Activated T-cell treated with anti-CD3 and anti-CD28 coated beads, Interleukin-2, amount 50 U/mL, for 1 hour (primary cell): Measurements from ENCODE around the gene CCDC92B.
"Not testable (repeated sequence)": the region's sequence is repeated elsewhere in the genome, so short reads cannot be mapped to it uniquely, and the experiment has no call there.

Experiments used
- DNase-seq: peaks from one replicate; pipeline ENCODE4 v3.0.0-alpha.2; 2020

Gene CCDC92B

DNA sequence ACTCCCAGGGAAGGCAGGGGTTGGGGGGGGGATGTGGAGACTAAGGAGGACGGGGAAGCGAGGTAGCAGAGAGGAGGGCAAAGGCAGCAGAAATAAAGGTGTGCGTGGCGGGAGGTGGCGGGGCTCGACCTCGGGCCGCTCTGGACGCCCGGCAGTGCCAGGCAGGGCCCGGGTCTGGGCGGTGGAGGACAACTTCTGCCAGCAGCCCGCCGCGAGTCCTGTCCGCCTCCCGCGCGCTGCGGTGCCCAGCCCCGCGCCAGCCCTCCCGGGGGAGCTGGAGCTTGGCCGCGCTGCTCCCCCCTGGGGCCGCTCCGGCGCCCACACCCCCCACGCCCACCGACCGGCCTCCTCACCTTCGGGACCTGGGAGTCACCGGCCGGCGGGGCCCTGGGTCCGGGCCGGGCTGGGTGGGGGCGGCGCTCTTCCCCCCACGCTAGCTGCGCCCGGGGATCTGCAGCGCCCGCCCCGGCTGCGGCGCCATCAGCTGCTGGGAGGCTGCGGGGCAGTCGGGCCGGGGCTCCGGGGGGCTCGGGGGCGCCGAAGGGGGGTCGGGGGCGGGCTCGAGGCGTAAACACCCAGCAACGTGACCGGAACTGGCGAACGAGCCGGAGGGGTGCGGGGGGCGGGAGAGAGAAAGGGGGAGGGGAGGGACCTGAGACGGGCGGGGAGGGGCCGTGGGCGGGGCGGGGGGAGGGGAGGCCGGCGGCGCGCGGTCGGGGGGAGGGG lies at the start of gene CCDC92B:
Gene CCDC92B, minus strand, starts transcription at position 595 of the 726 bp plus-strand sequence. CDS start 14,507 bp downstream, outside the sequence.
- no peak for DNase-seq

DNA sequence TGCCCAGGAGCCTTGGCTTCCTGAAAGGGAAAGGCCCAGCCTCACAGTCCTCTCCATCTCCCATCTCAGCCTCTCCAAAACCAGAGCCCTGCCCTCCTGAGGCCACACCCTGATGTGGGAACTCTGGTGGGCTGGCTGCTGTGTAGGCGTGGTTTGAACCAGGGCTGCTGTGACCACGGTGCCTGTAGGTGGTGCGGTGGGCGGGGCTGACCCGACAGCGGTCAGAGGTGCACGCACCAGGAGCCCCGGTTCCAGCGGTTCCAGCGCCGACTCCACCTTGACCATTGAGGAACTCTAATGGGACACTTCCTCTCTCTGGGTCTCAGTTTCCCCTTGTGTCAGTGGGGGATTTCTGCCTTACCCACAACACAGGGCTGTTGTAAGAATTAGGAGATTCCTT lies 49.2 kb upstream of the CCDC92B start:
- DNase-seq, result no peak

DNA sequence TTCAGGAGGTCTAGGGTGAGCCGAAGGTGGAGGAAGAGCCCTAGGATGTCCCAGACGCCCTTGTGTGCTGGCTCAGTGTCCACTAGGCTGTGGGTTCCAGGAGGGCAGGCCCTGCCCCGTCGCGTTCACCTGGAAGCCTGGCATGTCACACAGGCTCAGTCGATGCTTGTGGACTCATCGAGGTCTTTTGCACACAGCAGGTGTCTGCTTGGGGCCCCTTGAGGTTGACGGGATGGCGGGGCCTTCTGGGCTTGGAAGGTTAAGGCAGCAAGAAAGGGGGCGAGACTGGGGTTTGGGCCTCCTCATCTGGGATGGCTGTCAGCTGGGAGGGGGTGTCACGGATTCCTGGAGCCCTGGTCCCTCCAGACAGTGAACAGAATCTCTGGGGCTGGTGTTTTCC lies 48.7 kb upstream of the CCDC92B start:
- no peak for DNase-seq

DNA sequence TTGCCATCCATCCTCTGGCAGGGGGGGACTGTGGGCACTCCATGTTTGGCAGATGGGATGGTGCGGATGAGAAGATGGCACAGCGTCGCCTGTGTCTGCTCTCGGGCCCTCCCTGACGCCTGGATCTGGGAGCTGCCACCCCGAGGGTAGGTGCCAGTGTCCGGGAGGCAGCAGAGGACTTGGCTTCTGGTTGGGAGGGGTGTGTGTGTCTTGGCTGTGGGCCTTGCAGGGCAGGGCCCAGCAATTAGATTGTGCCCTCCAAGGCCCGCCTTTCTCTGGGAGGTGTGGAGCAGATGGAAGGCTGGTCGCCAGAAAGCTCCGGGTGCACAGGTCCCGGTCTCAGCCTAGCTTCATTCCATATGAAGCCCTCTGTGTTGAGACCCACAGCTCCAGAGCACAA lies 48.2 kb upstream of the CCDC92B start:
- DNase-seq, result no peak

DNA sequence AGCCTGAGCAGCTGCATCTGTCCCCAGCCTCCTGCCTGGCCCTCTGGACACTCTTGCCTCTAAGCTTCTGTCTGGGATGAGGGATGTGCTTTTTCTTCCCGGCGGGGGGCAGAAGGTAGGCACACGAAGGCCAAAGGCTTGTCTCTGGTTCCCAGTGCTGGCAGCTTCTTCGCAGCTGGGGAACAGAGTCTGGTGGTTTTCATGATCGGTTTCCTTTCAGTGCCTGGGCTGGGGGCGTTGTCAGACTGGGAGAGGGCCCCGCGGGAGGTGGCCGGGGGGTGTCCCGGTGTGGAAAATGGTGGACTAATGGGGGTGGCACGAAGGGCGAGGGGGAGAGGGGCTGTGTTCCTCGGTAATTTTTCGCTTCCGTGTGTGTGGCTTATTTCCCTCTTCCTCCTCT lies 47.8 kb upstream of the CCDC92B start:
- no peak for DNase-seq

DNA sequence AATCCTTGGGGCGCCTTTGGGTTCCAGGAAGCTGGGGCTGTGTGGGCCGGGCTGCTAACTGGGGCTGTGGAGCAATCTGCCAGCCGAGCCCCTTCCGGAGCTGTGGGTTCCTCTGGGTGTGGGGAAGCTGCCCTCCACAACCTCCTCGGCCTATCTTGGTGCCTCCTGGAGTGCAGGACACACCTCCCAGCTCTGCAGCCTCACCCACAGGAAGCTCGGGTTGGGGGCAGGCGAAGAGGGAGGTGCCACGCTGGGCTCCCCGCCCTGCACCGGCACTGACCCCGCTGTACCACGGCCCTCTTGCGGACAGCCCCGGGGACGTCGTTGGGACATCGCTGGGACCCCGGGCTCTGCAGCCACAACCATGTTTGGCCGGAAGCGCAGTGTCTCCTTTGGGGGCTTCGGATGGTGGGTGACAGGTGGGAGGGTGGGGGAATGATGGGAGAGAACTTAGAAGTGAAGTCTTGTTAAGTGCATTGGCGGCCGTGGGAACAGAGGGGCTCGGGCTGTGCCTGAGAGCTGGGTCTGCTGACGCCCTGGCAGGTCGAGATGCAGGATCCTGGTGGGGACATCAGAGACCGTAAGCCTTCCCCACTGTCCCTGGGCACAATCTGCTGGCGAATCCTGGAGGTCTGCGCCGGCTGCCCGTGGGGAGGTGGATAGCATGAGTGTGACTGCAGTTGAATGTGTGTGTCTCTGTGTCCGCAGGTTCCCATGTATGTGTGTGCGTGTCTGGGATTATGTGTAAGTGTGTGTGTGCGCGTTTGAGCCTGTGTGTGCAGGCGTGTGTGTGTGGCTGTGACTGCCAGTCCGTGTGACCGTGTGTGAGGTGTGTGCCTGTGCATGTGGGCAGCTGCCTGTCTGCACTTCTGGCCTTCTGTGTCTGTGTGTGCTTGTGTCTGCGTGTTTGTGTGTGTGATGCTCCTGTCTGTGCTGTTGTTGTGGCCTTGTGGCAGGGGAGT lies 47.0 kb upstream of the CCDC92B start, which contains the start of gene RAP1GAP2:
Gene RAP1GAP2, plus strand, starts transcription at position 275 of the 962 bp plus-strand sequence. Its CDS starts 90 bp downstream, at position 365.
- peak; percentile 69 for DNase-seq

DNA sequence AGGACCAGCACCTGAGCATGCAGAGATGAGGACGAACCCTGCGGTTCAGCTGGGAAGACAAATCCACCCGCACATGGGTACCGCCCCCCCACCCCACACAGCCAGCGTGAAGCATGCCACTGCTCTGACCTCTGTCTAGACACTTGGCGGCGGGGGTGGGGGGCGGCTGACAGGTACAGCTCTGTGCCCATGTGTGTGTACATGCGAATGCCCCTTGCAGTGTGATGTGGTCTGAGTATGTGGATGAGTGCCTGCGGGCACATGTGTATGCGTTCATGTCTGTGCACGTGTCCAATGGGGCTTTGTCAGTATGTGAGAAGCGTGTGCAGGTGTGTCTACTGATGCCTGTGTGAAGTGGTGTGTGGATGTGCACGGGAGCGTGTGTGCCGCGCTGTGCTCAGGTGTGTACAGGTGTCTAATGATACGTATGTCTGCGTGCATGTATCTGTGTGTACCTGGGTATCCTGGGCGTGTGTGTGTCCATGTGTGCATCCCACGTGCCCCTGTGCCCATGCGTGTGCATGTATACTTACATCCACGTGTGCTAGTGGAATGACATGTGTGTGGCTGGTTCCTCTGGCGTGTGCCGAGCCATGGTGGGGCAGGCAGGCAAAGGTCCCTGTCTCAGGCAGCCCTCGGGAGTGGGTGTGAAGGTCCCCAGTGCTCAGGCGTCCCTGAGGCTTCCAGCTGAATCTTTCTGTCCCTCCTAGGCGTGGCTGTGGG lies 46.1 kb upstream of the CCDC92B start:
- no peak for DNase-seq

DNA sequence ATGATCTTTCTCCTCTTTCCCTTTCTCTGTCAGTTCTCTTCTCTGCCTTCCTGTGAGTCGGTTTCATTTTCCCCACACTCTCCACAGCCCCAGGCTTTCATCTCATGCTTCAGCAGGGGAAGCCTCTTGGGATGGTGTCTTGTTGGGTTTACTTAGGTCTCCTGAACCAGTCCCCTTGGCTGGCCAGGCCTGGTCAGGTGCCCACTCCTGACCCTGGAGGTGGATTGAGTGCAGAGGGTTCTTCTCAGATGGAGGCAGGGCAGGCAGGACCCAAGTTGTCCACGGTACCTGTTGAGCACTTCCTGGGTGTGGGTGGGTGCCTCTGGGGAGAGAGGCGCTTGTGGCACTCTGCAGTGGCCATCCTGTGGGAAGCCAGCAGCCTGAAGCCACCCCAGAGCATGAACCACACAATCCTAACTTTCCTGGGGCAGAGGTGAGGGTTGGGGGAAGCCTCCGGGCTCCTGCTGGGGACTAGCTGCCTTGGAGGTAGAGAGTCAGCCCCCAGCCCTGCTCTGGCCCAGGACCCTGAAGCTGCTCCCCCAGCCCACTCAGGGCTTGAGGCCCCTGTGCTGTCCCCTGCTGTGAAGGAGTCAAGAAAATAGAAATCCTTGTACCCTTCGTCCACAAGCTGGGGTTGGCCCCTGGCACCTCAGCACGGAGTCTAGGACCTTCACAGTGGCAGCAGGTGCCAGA lies 44.8 kb upstream of the CCDC92B start:
- no peak for DNase-seq

DNA sequence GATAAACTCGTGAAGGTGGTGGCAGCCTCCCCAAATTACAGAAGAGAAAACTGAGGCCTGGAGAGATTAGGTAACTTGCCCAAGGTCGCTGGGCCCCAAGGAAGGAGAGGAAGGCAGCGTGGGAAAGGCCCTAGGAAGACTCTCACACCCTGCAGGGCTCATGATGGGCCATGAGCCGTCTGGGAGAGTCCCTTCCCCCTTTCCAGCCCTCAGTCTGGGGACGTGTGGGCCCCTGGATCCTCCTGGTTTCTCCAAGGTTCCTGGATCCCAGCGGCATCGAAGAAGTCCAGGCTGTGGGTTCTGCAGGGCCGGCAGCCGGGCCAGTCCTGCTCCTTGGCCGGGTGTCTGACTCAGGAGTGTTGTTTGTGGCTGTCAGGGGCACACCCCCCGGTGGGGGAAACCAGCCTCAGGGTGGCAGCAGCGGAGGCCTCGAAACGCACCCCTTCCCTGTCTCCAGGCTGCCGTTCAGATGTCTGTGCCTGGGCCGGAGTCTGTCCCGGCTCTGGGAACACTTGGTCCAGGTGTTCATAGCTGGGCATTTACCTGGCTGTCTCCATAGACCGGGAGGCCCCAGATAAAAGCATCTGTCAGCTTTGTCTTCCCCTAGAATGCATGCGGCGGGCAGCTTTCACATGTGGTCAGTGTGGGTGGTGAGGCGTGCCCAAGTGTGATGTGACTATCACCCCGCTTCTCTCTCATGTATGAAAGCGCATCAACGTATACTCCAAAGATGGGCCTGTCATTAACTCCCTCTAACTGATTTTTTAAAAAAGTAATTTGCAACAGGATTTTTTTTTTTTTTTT lies 43.1 kb upstream of the CCDC92B start:
- DNase-seq, result peak; percentile 63

DNA sequence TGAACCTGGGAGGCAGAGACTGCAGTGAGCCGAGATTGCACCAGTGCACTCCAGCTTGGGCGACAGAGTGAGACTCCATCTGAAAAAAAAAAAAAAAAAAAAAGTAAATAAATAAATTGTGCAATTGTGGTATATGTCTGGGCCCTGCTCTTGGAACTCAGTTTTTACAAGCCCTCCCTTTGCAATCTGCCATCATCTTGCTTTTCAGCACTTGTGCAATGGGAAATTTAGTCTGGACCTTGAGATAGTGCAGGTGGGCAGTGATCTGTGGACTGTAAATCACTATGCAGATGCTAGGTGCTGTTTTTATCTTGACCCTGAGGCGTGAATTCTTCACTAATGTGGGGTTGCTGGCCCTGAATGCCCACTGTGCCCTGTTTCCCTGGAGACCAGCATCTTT lies 40.2 kb upstream of the CCDC92B start:
- no peak for DNase-seq

DNA sequence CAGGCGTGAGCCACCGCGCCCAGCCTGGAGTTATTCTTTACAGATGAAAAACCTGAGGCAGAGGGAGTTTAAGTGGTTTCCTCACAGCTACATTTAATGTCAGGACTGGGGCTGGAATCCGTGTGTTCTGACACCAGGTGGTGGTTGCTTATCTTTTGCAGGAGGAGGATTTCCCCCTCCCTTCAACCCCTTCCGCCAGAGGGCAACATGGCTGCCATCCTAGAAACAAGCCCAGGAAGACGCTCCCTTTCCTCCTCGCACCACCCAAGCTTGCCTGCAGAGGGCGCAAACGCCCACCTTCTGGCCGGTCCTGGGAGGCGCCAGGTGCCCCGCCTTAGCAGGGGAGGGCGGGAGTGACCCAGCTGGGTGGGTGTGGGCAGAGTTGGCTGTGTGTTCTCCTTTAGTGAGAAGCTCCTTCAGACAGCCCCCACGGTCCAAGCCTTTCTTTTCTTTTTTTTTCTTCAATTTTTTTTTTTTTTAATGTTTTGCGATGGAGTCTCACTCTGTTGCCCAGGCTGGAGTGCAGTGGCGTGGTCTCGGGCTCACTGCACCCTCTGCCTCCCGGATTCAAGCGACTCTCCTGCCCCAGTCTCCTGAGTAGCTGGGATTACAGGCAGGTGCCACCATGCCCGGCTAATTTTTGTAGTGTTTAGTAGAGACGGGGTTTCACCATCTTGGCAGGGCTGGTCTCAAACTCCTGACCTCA lies 36.9 kb upstream of the CCDC92B start:
- DNase-seq, result peak; percentile 95

DNA sequence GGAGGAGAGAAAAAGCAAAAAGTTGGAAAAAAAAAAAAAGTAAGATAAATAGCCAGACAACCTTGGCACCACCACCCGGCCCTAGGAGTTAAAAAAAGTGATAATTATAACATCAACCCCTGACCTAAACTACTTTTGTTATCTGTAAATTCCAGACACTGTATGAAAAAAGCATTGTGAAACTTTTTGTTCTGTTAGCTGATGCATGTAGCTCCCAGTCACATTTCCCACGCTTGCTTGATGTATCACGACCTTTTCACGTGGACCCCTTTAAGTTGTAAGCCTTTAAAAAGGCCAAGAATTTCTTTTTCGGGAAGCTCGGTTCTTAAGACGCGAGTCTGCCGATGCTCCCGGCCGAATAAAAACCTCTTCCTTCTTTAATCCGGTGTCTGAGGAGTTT lies 35.9 kb upstream of the CCDC92B start:
- not testable (repeated sequence) for DNase-seq

DNA sequence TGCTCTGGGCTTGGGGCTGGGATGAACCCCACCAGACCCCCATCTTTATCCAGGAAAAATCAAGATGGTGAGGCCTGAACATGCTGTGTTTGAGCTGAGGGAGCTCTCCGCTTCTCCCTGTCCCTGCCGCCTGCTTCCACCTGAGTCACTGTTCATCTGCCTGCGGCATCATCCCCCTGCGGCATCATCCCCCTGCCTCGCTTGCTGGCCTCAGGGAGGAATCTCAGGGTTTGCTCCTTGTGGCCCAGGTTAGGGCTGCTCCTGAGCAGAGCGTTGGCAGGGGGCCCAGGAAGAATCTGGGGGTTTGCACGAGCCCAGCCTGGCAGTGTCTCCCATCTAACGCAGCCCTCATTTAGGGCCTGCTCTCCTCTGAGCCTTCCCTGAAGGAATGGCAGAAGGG lies 35.4 kb upstream of the CCDC92B start:
- DNase-seq, result no peak

DNA sequence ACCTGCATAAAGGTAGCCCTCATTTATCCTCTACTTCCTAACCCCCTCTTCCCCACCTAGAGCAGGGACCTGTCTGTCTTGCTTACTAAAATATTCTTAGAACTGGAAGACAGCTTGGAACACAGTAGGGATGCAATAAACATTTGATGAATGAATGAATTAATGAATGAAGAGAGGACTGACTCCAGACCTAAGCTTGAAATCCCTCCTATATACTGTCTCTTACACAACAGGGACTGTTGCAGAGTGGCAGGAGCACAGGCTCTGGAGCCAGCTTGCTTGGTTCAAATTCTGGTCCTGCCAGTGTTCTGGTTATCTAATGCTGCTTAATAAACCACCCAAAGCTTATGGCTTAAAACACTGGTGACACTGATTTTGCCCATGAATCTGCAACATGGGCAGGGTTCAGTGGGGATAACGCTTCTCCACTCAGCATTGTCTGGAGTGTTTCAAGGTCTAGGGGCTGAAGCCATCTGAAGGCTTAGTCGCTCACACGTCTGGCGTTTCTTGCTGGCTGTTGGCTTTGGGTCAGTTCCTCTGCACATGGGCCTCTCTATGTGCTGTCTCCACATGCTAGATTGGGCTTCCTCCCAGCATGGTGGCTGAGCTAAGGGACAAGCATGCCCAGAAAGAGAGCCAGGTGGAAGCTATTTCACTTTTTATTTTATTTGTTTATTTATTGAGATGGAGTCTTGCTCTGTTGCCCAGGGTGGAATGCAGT lies 34.0 kb upstream of the CCDC92B start:
- no peak for DNase-seq

DNA sequence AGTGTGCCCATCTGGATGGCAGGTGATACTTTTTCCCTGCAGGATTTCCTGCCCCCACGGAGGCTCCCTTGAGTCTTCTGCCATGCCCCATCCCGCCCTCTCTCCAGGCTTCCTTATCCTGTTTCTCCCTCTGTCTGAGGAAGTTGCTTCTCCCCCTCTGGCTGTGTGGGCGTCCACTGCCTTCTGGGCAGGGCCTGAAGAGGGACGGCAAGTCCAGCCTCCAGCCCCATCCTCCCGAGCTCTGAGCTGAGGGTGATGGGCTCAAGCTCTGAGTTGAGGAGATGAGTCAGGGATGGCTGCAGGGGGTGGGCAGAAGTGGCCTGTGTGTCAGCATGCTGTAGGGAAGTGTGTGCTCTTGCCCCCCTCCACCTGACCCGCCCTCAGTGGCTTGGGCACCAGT lies 32.6 kb upstream of the CCDC92B start:
- no peak for DNase-seq

DNA sequence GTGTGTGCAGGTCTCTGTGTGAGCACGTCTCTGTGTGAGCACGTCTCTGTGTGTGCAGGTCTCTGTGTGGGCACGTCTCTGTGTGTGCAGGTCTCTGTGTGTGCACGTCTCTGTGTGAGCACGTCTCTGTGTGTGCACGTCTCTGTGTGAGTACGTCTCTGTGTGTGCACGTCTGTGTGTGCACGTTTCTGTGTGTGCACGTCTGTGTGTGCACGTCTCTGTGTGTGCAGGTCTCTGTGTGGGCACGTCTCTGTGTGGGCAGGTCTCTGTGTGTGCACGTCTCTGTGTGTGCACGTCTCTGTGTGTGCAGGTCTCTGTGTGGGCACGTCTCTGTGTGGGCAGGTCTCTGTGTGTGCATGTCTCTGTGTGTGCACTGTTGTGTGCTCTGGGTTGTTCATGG lies 32.1 kb upstream of the CCDC92B start:
- not testable (repeated sequence) for DNase-seq

DNA sequence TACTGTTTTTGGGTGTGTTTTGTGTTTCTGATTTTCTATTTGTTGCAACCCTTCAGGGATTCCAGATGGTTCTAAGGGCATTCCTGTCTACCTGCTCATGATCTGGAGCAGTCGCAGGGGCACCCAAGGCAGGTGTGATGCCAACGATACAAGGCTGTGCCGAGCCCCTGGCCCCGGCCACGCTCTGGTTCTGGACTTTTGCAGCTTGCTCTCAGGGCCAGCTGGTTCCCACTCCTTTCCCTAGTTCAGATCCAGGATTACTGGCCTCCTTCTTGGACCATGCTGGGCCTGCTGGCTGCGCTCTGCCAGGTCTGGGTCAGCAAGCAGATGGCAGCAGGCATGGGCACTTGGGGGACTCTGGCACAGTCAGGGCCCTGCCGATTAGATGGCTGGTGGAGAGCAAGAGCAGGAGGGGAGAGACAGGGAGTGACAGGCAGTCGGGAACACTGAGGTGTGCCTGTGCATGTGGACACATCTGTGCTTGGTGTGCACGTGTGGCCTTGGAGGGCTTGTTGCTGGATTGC lies 31.5 kb upstream of the CCDC92B start:
- no peak for DNase-seq

DNA sequence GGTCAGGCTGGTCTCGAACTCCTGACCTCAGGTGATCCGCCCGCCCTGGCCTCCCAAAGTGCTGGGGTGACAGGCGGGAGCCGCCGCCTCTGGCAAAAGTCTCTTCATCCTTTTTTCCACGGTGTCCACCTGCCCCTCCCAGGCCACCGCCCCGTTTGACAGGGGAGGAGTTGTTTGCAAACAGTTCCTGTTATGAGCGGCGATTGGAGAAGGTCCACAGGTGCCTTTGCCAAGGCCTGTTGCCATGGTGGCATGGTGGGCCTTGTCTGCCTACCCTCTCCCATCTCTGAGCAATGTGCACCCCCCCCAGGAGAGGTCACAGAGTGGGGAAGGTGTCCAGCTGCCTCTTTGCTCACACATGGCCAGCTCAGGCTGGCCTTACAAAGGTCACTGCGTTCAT lies 30.8 kb upstream of the CCDC92B start:
- DNase-seq, result no peak

DNA sequence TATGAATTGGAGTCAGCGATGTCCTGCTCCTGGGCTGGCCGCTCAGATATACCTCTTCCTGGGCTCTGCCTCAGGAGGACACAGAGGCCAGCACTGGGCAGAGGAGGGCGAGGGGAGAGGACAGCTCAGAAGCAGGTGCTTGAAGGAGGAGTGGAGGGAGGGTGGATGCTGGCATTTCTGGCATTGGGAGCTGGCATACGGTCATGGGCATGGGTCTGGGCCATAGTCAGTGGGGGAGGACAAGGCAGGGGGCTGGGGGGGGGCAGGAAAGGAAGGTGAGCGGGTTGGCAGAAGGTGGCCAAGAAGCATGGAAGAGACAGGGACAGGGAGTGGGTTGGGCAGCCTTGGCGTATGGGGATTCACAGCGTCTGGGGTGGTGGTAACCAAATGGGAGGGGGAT lies 30.1 kb upstream of the CCDC92B start:
- no peak for DNase-seq

DNA sequence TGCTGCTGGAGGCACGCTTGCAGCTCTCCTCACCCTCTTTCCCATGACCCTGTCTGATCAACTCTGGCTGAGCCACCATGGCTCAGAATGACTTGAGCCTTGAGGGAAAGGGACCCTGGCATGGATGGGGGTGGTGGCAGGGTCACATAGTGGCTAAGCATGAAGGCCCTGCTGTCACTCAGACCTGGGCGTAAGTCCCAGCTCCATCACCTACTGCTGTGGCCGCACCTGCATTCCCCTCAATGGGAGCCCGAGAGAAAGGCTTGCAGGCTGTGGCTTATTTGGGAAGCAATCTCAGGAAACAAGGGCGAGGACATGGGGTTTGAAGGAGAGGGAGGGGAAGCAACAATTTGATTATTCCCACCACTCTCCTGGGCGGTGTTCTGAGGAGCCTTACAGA lies 29.0 kb upstream of the CCDC92B start:
- no peak for DNase-seq
